Measurements from ENCODE around the gene NPHP3. TPM values are rescaled to one million over a fixed set of nuclear protein-coding genes. Genes with fewer than 3 reads are reported as not detected.
A peak's percentile ranks its signal among the peaks of the same experiment; 100 is the strongest.
"Not testable (repeated sequence)": the region's sequence is repeated elsewhere in the genome, so short reads cannot be mapped to it uniquely, and the experiment has no call there.

The NPHP3 gene
- 29.2 TPM for polyA plus RNA-seq (ENCODE audit: insufficient read length)

DNA sequence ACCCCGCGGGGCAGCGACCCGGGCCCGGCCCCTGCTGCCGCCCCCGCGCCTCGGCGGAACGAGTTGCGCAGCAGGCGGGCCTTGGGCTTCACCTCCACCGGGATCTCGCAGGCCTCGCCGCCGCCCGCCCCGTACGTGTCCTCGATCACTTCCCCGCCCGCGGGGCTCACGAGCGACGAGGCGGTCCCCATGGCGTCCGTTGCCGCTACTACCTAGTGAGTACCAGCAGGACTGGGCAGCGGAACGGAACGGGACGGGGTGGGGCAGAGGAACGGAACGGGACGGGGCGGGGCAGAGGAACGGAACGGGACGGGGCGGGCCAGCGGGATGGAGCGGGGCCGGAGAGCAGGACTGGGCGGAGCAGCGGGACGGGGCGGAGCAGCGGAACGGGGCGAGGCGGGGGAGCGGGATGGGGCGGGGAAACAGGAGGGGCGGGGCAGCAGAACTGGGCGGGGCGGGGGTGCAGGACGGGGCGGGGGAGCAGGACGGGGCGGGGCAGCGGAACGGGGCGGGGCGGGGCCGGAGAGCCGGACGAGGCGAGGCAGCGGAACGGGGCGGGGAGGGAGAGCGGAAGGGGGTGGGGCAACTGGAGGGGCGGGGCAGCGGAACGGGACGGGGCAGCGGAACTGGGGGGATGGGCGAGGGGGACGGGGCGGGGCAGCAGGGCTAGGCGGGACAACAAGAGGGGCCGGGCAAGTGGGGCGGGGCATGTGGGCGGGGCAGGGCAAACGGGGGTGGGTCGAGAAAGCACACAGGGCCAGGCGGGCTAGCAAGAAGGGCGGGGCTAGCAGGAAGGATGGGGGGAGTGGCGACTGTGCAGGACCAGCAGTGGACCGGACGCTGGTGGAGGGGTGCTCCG lies at the start of gene NPHP3:
Gene NPHP3, minus strand, starts transcription at position 245 of the 859 bp plus-strand sequence. Its CDS starts 54 bp downstream, at position 191.
- DNase-seq (ENCODE audit: low read depth), result peak; percentile 66

DNA sequence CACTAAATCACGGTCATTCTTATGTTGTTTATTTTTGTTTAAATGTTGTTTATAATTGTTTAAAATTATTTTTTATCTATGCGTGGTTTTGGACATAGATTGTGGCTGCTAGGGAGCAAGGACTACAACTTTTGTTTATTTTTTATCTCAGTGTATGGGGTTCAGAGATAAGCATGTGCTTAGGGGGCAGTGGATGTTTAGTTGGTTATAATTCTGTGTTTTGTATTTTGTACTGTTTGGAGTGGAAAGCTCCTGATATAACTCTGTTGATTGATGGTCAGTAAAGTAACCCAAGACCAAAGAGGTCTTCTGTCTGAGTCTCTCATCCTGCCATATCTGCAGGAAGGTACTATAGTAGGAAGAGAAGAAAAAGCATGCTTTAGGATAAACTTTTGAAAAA lies 36.5 kb upstream of the NPHP3 start:
- DNase-seq (ENCODE audit: low read depth), result no peak

GRCh38 chr3:132756108-132756650 lies 34.0 kb upstream of the NPHP3 start:
- DNase-seq (ENCODE audit: low read depth), result no peak

DNA sequence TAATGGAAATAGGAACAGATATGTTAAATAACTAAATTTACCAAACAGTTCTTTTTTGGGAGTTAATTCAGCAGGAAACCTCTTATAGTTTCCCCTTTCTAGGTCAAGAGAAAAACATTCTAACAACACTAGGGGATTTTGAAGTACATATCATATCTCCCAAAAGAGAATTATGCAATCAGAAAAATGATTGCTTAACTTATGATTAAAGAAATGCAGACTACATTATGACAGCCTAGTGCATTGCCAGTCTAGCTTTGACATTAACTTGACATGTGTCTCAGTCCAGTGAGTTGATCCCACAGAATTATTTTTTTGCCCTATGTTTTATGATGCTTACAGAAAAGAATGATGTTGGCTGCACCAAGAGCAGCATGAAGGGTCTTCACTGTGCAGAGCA lies 31.7 kb upstream of the NPHP3 start:
- no peak for DNase-seq (ENCODE audit: low read depth)

GRCh38 chr3:132749786-132750185 lies 27.6 kb upstream of the NPHP3 start:
- no peak for DNase-seq (ENCODE audit: low read depth)

DNA sequence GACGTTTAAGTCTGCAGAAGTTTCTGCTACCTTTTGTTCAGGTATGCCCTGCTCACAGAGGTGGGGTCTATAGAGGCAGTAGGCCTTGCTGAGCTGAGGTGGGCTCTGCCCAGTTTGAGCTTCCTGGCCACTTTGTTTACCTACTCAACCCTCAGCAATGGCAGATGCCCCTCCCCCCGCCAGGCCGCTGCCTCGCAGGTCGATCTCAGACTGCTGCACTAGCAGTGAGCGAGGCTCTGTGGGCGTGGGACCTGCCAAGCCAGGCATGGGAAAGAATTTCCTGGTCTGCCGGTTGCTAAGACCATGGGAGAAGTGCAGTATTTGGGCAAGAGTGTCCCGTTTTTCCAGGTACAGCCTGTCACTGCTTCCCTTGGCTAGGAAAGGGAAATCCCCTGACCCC lies 24.5 kb upstream of the NPHP3 start:
- not testable (repeated sequence) for DNase-seq (ENCODE audit: low read depth)

GRCh38 chr3:132738314-132738713 lies 16.1 kb upstream of the NPHP3 start:
- no peak for DNase-seq (ENCODE audit: low read depth)

GRCh38 chr3:132735589-132735988 lies 13.4 kb upstream of the NPHP3 start:
- DNase-seq (ENCODE audit: low read depth), result no peak

GRCh38 chr3:132730891-132731580 lies 8.8 kb upstream of the NPHP3 start:
- DNase-seq (ENCODE audit: low read depth), result peak; percentile 38

DNA sequence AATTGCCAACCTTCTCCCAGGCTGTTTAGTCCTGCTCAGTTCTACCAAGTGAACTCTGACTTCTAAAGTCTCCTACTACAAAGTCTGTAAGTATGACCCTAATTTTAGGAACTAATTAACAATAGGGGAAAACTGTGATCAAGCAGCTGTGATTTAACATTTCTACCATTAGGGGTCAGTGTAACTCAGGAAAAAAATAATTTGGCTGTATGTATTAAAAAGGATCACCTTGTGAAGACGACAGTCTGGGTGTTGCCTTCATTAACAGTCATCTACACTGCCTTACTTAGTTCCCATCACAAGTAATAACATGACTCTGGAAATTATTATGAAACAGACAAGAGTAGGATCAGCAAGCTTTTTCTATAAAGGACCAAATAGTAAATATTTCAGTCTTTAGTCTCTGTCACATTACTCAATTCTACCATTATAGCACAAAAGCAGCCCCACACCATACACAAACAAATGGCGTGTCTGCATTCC lies 4.2 kb upstream of the NPHP3 start:
- peak; percentile 14 for DNase-seq (ENCODE audit: low read depth)

- DNase-seq (ENCODE audit: low read depth), result no peak
Observed at GRCh38 chr3:132723024-132723950, 1.1 kb upstream of the NPHP3 start.

DNA sequence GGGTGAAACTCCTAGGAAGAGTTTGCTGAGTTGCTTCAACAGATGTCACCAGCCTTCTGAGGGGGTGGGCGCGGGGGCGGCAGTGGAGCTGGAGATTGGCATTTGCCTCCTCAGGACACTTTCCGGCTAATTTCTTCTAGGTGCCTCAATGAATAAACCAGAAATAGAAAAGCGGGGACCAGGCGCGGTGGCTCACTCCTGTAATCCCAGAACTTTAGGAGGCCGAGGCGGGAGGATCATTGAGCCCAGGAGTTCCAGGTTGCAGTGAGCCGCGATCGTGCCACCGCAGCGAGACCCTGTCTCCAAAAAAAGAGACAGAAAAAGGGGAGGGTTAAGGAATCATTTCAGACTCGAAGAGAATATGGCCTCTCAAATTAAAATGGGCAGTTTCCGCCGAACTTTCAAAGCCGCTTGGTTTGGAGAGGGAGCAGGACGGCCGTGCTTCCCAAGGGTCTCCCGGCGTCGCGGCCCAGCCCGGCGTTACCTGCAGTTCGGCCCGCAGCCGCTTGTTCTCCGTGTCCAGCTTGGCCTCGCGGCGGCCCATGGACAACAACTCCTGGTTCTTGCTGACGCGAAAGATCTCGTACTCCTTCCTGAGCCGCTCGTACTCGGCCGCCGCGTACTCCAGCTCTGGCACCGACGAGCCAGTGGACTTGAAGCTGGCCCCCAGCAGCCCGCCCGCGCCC lies 587 bp downstream of the NPHP3 start:
- DNase-seq (ENCODE audit: low read depth), result peak; percentile 19

- DNase-seq (ENCODE audit: low read depth), result no peak
Observed at GRCh38 chr3:132720228-132720627, 2.0 kb downstream of the NPHP3 start.

DNA sequence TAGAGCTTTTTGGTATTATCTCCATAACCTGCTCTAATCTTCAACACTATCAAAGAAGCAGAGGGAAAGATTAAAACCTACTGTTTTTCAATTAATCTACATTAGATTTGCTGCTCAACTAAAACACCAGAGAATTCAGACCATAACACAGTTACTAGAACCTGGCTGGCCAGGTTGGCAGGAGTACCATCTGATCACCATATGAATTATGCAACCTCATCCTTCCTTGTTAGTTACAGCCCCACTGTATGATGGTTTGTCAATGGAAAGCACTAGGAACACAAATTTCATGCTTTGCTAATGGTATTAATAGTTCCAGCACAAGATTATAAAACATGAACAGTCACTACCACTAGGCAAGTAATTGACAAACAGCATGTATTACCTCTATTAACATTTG lies 5.8 kb downstream of the NPHP3 start:
- DNase-seq (ENCODE audit: low read depth), result no peak

GRCh38 chr3:132713977-132714727 lies 8.1 kb downstream of the NPHP3 start:
- DNase-seq (ENCODE audit: low read depth), result no peak

GRCh38 chr3:132710311-132710710 lies 11.9 kb downstream of the NPHP3 start:
- no peak for DNase-seq (ENCODE audit: low read depth)

DNA sequence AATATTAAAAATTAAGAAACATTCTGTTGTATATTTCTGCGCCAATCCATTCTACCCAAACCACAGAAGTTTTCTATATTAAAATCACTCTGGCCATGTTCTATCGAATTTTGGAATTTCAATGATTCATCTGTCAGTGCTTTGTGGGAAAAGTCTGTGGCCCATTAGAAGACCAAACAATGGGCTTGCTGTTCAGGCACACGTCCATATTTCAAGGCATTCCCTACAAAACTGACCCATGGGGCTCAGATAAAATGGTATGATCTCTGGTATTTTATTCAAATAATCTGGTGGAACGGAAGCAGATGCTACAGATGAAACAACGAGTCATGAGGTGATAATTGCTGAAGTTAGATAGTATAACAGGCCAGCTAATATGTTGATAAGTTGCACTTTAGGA lies 12.4 kb downstream of the NPHP3 start:
- DNase-seq (ENCODE audit: low read depth), result no peak

GRCh38 chr3:132703733-132704132 lies 18.5 kb downstream of the NPHP3 start:
- no peak for DNase-seq (ENCODE audit: low read depth)

- DNase-seq (ENCODE audit: low read depth), result no peak
Observed at GRCh38 chr3:132695422-132695821, 26.8 kb downstream of the NPHP3 start.

DNA sequence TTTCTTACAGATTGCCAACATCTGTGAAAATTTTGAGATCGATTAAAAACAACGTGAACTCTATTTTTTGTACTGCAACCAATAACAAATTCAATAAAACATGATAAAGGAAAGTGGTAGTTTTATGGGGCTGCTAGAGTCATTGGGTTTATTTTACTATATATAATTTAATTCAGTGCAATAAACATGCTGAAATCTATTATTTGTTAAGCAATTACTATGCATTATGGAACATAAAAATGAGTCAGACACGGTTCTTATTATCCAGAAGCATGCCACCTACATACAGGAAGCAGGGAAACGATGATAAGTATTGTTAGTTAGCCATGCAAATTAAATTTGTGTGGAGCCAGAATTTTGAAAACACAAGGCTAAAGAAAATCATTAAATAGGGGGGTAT lies 27.2 kb downstream of the NPHP3 start:
- no peak for DNase-seq (ENCODE audit: low read depth)
